NCI-H82 treated with DMSO at 0.1 percent for 48 hours (cell line): ENCODE results near the gene ARHGEF16.

ENCODE experiments used
- DNase-seq: peaks from one replicate; lab custom pipeline; 2025; ENCODE audit not compliant: unreplicated experiment; lab: John Stamatoyannopoulos, UW

Gene ARHGEF16

GRCh38 chr1:3466366-3467075 lies 12.1 kb downstream of the ARHGEF16 start:
- no peak for DNase-seq

GRCh38 chr1:3467096-3468036 lies 12.9 kb downstream of the ARHGEF16 start:
- DNase-seq: no peak

GRCh38 chr1:3468236-3469103 lies 14.0 kb downstream of the ARHGEF16 start:
- DNase-seq: no peak

- DNase-seq: no peak
Observed at GRCh38 chr1:3469104-3469848, 14.8 kb downstream of the ARHGEF16 start.

- no peak for DNase-seq
Observed at GRCh38 chr1:3469849-3470649, 15.6 kb downstream of the ARHGEF16 start.

GRCh38 chr1:3470650-3471355 lies 16.3 kb downstream of the ARHGEF16 start:
- no peak for DNase-seq

GRCh38 chr1:3471356-3472087 lies 17.1 kb downstream of the ARHGEF16 start:
- no peak for DNase-seq

GRCh38 chr1:3472088-3472850 lies 17.8 kb downstream of the ARHGEF16 start:
- no peak for DNase-seq

GRCh38 chr1:3472906-3473305 lies 18.4 kb downstream of the ARHGEF16 start:
- no peak for DNase-seq

- no peak for DNase-seq
Observed at GRCh38 chr1:3473381-3473844, 18.9 kb downstream of the ARHGEF16 start.

- DNase-seq: no peak
Observed at GRCh38 chr1:3474016-3474415, 19.6 kb downstream of the ARHGEF16 start.

- no peak for DNase-seq
Observed at GRCh38 chr1:3474421-3474820, 20.0 kb downstream of the ARHGEF16 start.

- DNase-seq: no peak
Observed at GRCh38 chr1:3475839-3476573, 21.5 kb downstream of the ARHGEF16 start.

GRCh38 chr1:3476666-3477065 lies 22.2 kb downstream of the ARHGEF16 start:
- no peak for DNase-seq

GRCh38 chr1:3477241-3477995 lies 23.0 kb downstream of the ARHGEF16 start:
- DNase-seq: no peak

GRCh38 chr1:3478187-3478586 lies 23.7 kb downstream of the ARHGEF16 start:
- no peak for DNase-seq
